Measurements from ENCODE around the gene UBTF. TPM values are rescaled to one million over a fixed set of nuclear protein-coding genes. Genes with fewer than 3 reads are reported as not detected.

UBTF gene
- total RNA-seq, 4 donors from 2014 or later: 54.8 to 102 (median 71.8) TPM

GRCh38 chr17:44209786-44210341 is 9.6 kb downstream of the UBTF start:
- Histone ChIP-seq H3K9me3 (no peaks in the 10 kb centered on the region), H3K4me3 (no peak overlapping the region), H3K4me1 (peaks cover 27% of the 10 kb centered on the region), H3K27ac (no peak overlapping the region), H3K27me3 (no peaks in the 10 kb centered on the region), H3K36me3 (peaks cover 49% of the 10 kb centered on the region)
- no peak for DNase-seq (ENCODE audit: low spot score in 2 of 2)
- no peak for TF ChIP-seq CTCF (IDR thresholded peaks at IDR 0.05)
- no peak for TF ChIP-seq POLR2A (IDR thresholded peaks at IDR 0.05)
- TF ChIP-seq POLR2AphosphoS5 (IDR thresholded peaks at IDR 0.05): no peak
- TF ChIP-seq EP300 (IDR thresholded peaks at IDR 0.05): no peak
- WGBS: 74% methylated on average over 11 of the region's 11 CpGs

GRCh38 chr17:44207743-44208142 is 11.7 kb downstream of the UBTF start:
- no peak for TF ChIP-seq POLR2AphosphoS5 (IDR thresholded peaks at IDR 0.05)
- TF ChIP-seq EP300 (IDR thresholded peaks at IDR 0.05): no peak
- TF ChIP-seq POLR2A (IDR thresholded peaks at IDR 0.05): no peak
- TF ChIP-seq CTCF (IDR thresholded peaks at IDR 0.05): no peak
- Histone ChIP-seq H3K27ac (no peak overlapping the region), H3K4me3 (no peak overlapping the region), H3K9me3 (no peaks in the 10 kb centered on the region), H3K4me1 (peaks cover 41% of the 10 kb centered on the region), H3K36me3 (peaks cover 37% of the 10 kb centered on the region), H3K27me3 (no peaks in the 10 kb centered on the region)
- no peak for DNase-seq (ENCODE audit: low spot score in 2 of 2)
- 90% methylated on average over 2 of the region's 5 CpGs for WGBS

- Histone ChIP-seq H3K9me3 (no peaks in the 10 kb centered on the region), H3K4me3 (no peak overlapping the region), H3K4me1 (peaks cover 37% of the 10 kb centered on the region), H3K27me3 (no peaks in the 10 kb centered on the region), H3K27ac (no peak overlapping the region), H3K36me3 (peaks cover 37% of the 10 kb centered on the region)
- no peak for DNase-seq (ENCODE audit: low spot score in 2 of 2)
- TF ChIP-seq CTCF (IDR thresholded peaks at IDR 0.05) (no peak), POLR2AphosphoS5 (IDR thresholded peaks at IDR 0.05) (no peak), POLR2A (IDR thresholded peaks at IDR 0.05) (no peak), EP300 (IDR thresholded peaks at IDR 0.05) (no peak)
- WGBS: 88% methylated on average over 17 of the region's 17 CpGs
Measured at GRCh38 chr17:44207319-44207718, 12.2 kb downstream of the UBTF start.

- H3K27me3 ChIP-seq: no peaks in the 10 kb centered on the region
- no peak overlapping the region for H3K4me3 ChIP-seq
- no peak overlapping the region for H3K27ac ChIP-seq
- WGBS: 83% methylated on average over 6 of the region's 6 CpGs
- DNase-seq (ENCODE audit: low spot score in 2 of 2): no peak
- no peak for TF ChIP-seq EP300 (IDR thresholded peaks at IDR 0.05)
- no peak for TF ChIP-seq POLR2A (IDR thresholded peaks at IDR 0.05)
- TF ChIP-seq CTCF (IDR thresholded peaks at IDR 0.05): no peak
- TF ChIP-seq POLR2AphosphoS5 (IDR thresholded peaks at IDR 0.05): no peak
- H3K9me3 ChIP-seq: no peaks in the 10 kb centered on the region
- H3K4me1 ChIP-seq: peaks cover 36% of the 10 kb centered on the region
- H3K36me3 ChIP-seq: peaks cover 37% of the 10 kb centered on the region
Measured at GRCh38 chr17:44206825-44207155, 12.7 kb downstream of the UBTF start.

GRCh38 chr17:44205962-44206824 is 13.3 kb downstream of the UBTF start:
- 45% methylated on average over 13 of the region's 13 CpGs for WGBS
- Histone ChIP-seq H3K36me3 (peaks cover 32% of the 10 kb centered on the region), H3K27ac (no peak overlapping the region)

More at GRCh38 chr17:44205962-44206824, 13.3 kb downstream of the UBTF start:
- H3K4me3 ChIP-seq: no peak overlapping the region
- H3K9me3 ChIP-seq: no peaks in the 10 kb centered on the region
- TF ChIP-seq EP300 (IDR thresholded peaks at IDR 0.05) (no peak), POLR2A (IDR thresholded peaks at IDR 0.05) (no peak), CTCF (IDR thresholded peaks at IDR 0.05) (no peak), POLR2AphosphoS5 (IDR thresholded peaks at IDR 0.05) (no peak)
- H3K27me3 ChIP-seq: no peaks in the 10 kb centered on the region
- H3K4me1 ChIP-seq: peaks cover 33% of the 10 kb centered on the region
- DNase-seq (ENCODE audit: low spot score in 2 of 2): no peak

All from suprapubic skin (tissue), 4 donors.